K562 (cell line): ENCODE data around the gene RPL3. TPM values are rescaled to one million over a fixed set of nuclear protein-coding genes. Genes with fewer than 3 reads are reported as not detected.
A peak's percentile ranks its signal among the peaks of the same experiment; 100 is the strongest.

Experiments
- ATAC-seq: fragments of 200-7000 bp; cut with Tn5 transposase; 3 replicates; pipeline ENCODE4 v1.9.1; 2020; ENCODE audit warnings: moderate library complexity
- BruUV-seq: library from RNA; stranded (reverse); fragments of 400-500 nt; replicated peaks from 2 replicates; lab custom pipeline; 2021; lab: Mats Ljungman, UMichigan
- CTCF ChIA-PET: fragments of 300-600 bp; formaldehyde crosslinking; extraction: SDS; loops from one replicate; lab custom pipeline; 2021; ENCODE audit warnings: low intra/inter-chr PET ratio; lab: Yijun Ruan, JAX
- POLR2A ChIA-PET: fragments of 300-600, 350-650 bp; sonication (Branson Sonifier 250); formaldehyde crosslinking; extraction: SDS; loops from one replicate; lab custom pipeline; 2021; ENCODE audit warnings: antibody characterized with exemption, inconsistent platforms; lab: Yijun Ruan, JAX
- DNase-seq, 4 experiments: peaks; one replicate each; pipeline versions ENCODE4 v3.0.0 to v3.0.0-alpha.2; 2011 to 2018; ENCODE audit warnings: low spot score in 3 of 4, mixed read lengths in 3 of 4; ENCODE audit errors: extremely low read depth in 1 of 4
- FAIRE-seq: peaks from 2 replicates; lab custom pipeline; 2011; peaks lifted over from hg19 to GRCh38; lab: Jason Lieb, UNC
- H2AFZ ChIP-seq: 2 replicates; pipeline ENCODE4 v1.6.0; 2011; ENCODE audit warnings: low read depth, low read length, control low read depth, inconsistent platforms
- H3K27ac ChIP-seq: fragments of 200-600 bp; 3 replicates; pipeline ENCODE4 v1.8.0; 2011; ENCODE audit warnings: low read depth, mild to moderate bottlenecking, control low read depth, inconsistent platforms, low read length, moderate library complexity, mixed read lengths; ENCODE audit errors: extremely low read depth
- H3K27me3 ChIP-seq, 2 experiments: fragments of 300-600 bp in 1 of 2; 2 replicates in 1 of 2; 3 replicates in 1 of 2; pipeline versions ENCODE4 v1.6.0 to v1.8.0; 2011; ENCODE audit warnings: inconsistent platforms in 2 of 2, low read length in 2 of 2, mild to moderate bottlenecking in 1 of 2, mixed read lengths in 1 of 2, moderate library complexity in 1 of 2; ENCODE audit not compliant: control insufficient read depth in 2 of 2, insufficient read depth in 2 of 2
- H3K36me3 ChIP-seq: fragments of 300-600 bp; 3 replicates; pipeline ENCODE4 v1.8.0; 2011; ENCODE audit warnings: mild to moderate bottlenecking, low read length, inconsistent platforms; ENCODE audit not compliant: control insufficient read depth, insufficient read depth
- H3K4me1 ChIP-seq, 2 experiments: fragments of 200-600 bp in 1 of 2; replicated peaks in 1 of 2; 2 replicates in 1 of 2; 3 replicates in 1 of 2; pipeline versions ENCODE4 v1.5.1 to v1.8.0; 2011; ENCODE audit warnings: inconsistent platforms in 2 of 2, low read length in 2 of 2, mild to moderate bottlenecking in 1 of 2, mixed read lengths in 1 of 2, moderate library complexity in 1 of 2; ENCODE audit not compliant: control insufficient read depth in 2 of 2, insufficient read depth in 2 of 2
- H3K4me2 ChIP-seq: 2 replicates; pipeline ENCODE4 v1.6.1; 2011; ENCODE audit warnings: low read length, control low read depth, inconsistent platforms, mixed read lengths; ENCODE audit not compliant: insufficient read depth
- H3K4me3 ChIP-seq: fragments of 200-600 bp; sonication (generic), shearing (Covaris generic); 2 replicates; pipeline ENCODE4 v1.5.1; 2016; ENCODE audit warnings: control low read depth, inconsistent platforms
- H3K79me2 ChIP-seq: fragments of 200-600 bp; 3 replicates; pipeline ENCODE4 v1.8.0; 2011; ENCODE audit warnings: low read length, inconsistent platforms; ENCODE audit not compliant: control insufficient read depth, insufficient read depth
- H3K9ac ChIP-seq, 2 experiments: 2 replicates each; pipeline versions ENCODE4 v1.6.0 to v1.6.1; 2011; ENCODE audit warnings: low read depth in 2 of 2, low read length in 2 of 2, control low read depth in 1 of 2, inconsistent platforms in 1 of 2, mild to moderate bottlenecking in 1 of 2, mixed read lengths in 1 of 2; ENCODE audit not compliant: insufficient read depth in 1 of 2
- H3K9me1 ChIP-seq: one replicate; pipeline ENCODE4 v1.6.0; 2011; ENCODE audit warnings: inconsistent platforms, mild to moderate bottlenecking, low read length, moderate library complexity; ENCODE audit not compliant: control insufficient read depth, insufficient read depth
- H3K9me3 ChIP-seq: replicated peaks from 2 replicates; pipeline ENCODE4 v1.5.1; 2011; ENCODE audit warnings: low read depth, low read length, inconsistent platforms; ENCODE audit not compliant: control insufficient read depth, insufficient read depth
- H4K20me1 ChIP-seq: replicated peaks from 2 replicates; pipeline ENCODE4 v1.6.1; 2011; ENCODE audit warnings: low read length, inconsistent platforms, mixed read lengths; ENCODE audit not compliant: control insufficient read depth, insufficient read depth
- ARID3A ChIP-seq: IDR thresholded peaks from 2 replicates; pipeline ENCODE4 v1.6.1; 2012; ENCODE audit warnings: low read depth, low read length, improper control_type of control experiment, borderline replicate concordance
- ATF3 ChIP-seq, 2 experiments: fragments of 450-650 bp in 1 of 2; sonication (generic) in 1 of 2; formaldehyde crosslinking in 1 of 2; IDR thresholded peaks in 1 of 2; conservative IDR thresholded peaks in 1 of 2; 2 replicates each; pipeline versions ENCODE4 v1.6.1 to v1.8.1; 2016 to 2023; ENCODE audit warnings: mild to moderate bottlenecking in 2 of 2, moderate library complexity in 2 of 2, inconsistent platforms in 1 of 2, missing genetic modification reagents in 1 of 2
- CCNT2 ChIP-seq: IDR thresholded peaks from 2 replicates; pipeline ENCODE4 v1.6.1; 2011; ENCODE audit warnings: borderline replicate concordance, low read depth, mild to moderate bottlenecking, moderate library complexity, mixed read lengths, low read length; ENCODE audit not compliant: insufficient read length; ENCODE audit errors: extremely low read depth
- LARP7 ChIP-seq: fragments of 450-650 bp; IDR thresholded peaks from 2 replicates; pipeline ENCODE4 v1.6.1; 2016
- MCM7 ChIP-seq, 2 experiments: fragments of 450-650 bp; IDR thresholded peaks; 2 replicates each; pipeline ENCODE4 v1.6.1; 2016 to 2018
- NFXL1 ChIP-seq: fragments of 450-650 bp; formaldehyde crosslinking; IDR thresholded peaks from 2 replicates; pipeline ENCODE4 v1.4.0; 2021; ENCODE audit warnings: mild to moderate bottlenecking
- SLC30A9 ChIP-seq: fragments of 250-450 bp; sonication (Bioruptor Pico); IDR thresholded peaks from 2 replicates; pipeline ENCODE4 v1.8.0; 2022; ENCODE audit warnings: mild to moderate bottlenecking, moderate library complexity
- SUPT5H ChIP-seq: fragments of 450-650 bp; IDR thresholded peaks from 2 replicates; pipeline ENCODE4 v1.6.1; 2016
- TBL1XR1 ChIP-seq, 2 experiments: IDR thresholded peaks; 2 replicates each; pipeline ENCODE4 v1.6.1; 2012; ENCODE audit warnings: improper control_type of control experiment in 2 of 2, low read length in 2 of 2, mild to moderate bottlenecking in 1 of 2
- TBP ChIP-seq: optimal IDR thresholded peaks from 2 replicates; pipeline ENCODE3; 2011; ENCODE audit warnings: low read depth, low read length, improper control_type of control experiment
- XRCC3 ChIP-seq: fragments of 450-650 bp; IDR thresholded peaks from 2 replicates; pipeline ENCODE4 v1.6.1; 2017; ENCODE audit warnings: mild to moderate bottlenecking, moderate library complexity
- ZBTB7A ChIP-seq: IDR thresholded peaks from 2 replicates; pipeline ENCODE4 v1.6.1; 2011; ENCODE audit warnings: low read depth, mild to moderate bottlenecking, low read length, moderate library complexity, borderline replicate concordance; ENCODE audit not compliant: control insufficient read depth
- ZKSCAN1 ChIP-seq: fragments of 150-350 bp; IDR thresholded peaks from 2 replicates; pipeline ENCODE4 v1.6.1; 2016; ENCODE audit warnings: low read depth, low read length
- ZNF217 ChIP-seq: sonication (generic); formaldehyde crosslinking; IDR thresholded peaks from 2 replicates; pipeline ENCODE4 v1.8.0; 2022; ENCODE audit warnings: mild to moderate bottlenecking, missing genetic modification reagents
- ZNF274 ChIP-seq: IDR thresholded peaks from 2 replicates; pipeline ENCODE4 v1.6.1; 2011; ENCODE audit warnings: low read depth, mild to moderate bottlenecking, low read length, moderate library complexity, borderline replicate concordance
- WGBS: fragments of 100-300 bp; shearing (Covaris generic); methylation state at CpG from one replicate; pipeline ENCODE4 v1.1.6; 2016; ENCODE audit warnings: low coverage, mixed read lengths; ENCODE audit not compliant: insufficient coverage; ENCODE audit errors: missing lambda C conversion rate; 5-methylcytosine and 5-hydroxymethylcytosine counted together
- in situ Hi-C: fragments of 300-500 bp; cut with MboI; formaldehyde crosslinking; loops from 4 replicates; pipeline ENCODE4 v1.15.0; 2018; ENCODE audit warnings: inconsistent platforms, mixed read lengths
- intact Hi-C: fragments of 100-400 bp; cut with micrococcal nuclease; formaldehyde crosslinking; loops from 2 replicates; pipeline ENCODE4 v1.14.2; 2022
- polyA plus RNA-seq, 8 experiments: library from polyadenylated mRNA; depleted of rRNA in 4 of 8; stranded (reverse) in 5 of 8; unstranded in 3 of 8; fragments of >200 nt; fragmentation: Nextera tagmentation in 2 of 8; fragmentation: Illumina TruSeq in 1 of 8; extraction: Ambion mirVana in 2 of 8; extraction: Trizol in 1 of 8; gene quantifications; 2 replicates each; pipeline versions ENCODE4 v1.2.1 to v1.2.3, GENCODE V29; 2011 to 2014; ENCODE audit warnings: inconsistent platforms in 1 of 8, missing spikeins in 1 of 8
- total RNA-seq, 7 experiments: library from RNA; depleted of rRNA in 6 of 7; stranded (reverse); fragments of >200 nt in 6 of 7; fragmentation: Illumina TruSeq in 2 of 7; extraction: Trizol in 2 of 7; gene quantifications; 2 replicates each; pipeline versions ENCODE4 v1.2.1 to v1.2.3, GENCODE V29; 2011 to 2021; ENCODE audit warnings: low replicate concordance in 1 of 7

The RPL3 gene
- total and polyA plus RNA-seq, 9 of the 15 experiments (the other 6 are each of a cell fraction or from before 2014, with no cell fraction given): 1,624 to 4,066 (median 2,565) TPM

- TF ChIP-seq ZBTB7A (no peak), ATF3 (IDR thresholded peaks at IDR 0.05) (no peak), ATF3 (CRISPR knock-in tag; conservative IDR thresholded peaks at IDR 0.05) (no peak), TBP (no peak)
Observed at GRCh38 chr22:39318507-39319283, 728 bp downstream of the RPL3 start (continued).

GRCh38 chr22:39317775-39318506, 1.5 kb downstream of the RPL3 start:
- Histone ChIP-seq H3K9me1 (peaks cover 1% of the 10 kb centered on the region), H3K79me2 (peaks cover 67% of the 10 kb centered on the region), H3K36me3 (peaks cover 60% of the 10 kb centered on the region), H3K9me3 (no peaks in the 10 kb centered on the region), H3K4me3 (peak overlapping the region; percentile 69), H3K27ac (peak overlapping the region; percentile 86), H4K20me1 (peaks cover 59% of the 10 kb centered on the region), H2AFZ (no peak overlapping the region), H3K4me2 (peak overlapping the region; percentile 99), H3K9ac (peak overlapping the region; percentile 96 to 100), H3K4me1 (peaks cover 15 to 33% of the 10 kb centered on the region in 2 experiments; a peak in 4 of 5 replicates), H3K27me3 (no peaks in the 10 kb centered on the region)
- intact Hi-C loops: loop anchor here (2.0 kb wide), 1 partner anchor 203 kb away; the partner anchor contains the start of gene ATF4
- ChIA-PET POLR2A (interaction anchor here (0.5 to 7.1 kb wide), 55 partner anchors 7 to 726 kb away, joined by 3 to 136 read pairs (median 5); partner anchors contain the start of genes ATF4, RPS19BP1 and SYNGR1), CTCF (interaction anchor here (1.4 kb wide), 1 partner anchor 148 kb away, joined by 7 read pairs; no protein-coding TSS in a partner anchor)
- 2% methylated on average over 7 of the region's 9 CpGs for WGBS
- BruUV-seq: no TSS peak
- FAIRE-seq (no peak), DNase-seq (no peak), ATAC-seq (no peak)
- in situ Hi-C loops: no loop called here
- no peak for TF ChIP-seq SLC30A9 (CRISPR knock-in tag)
- TF ChIP-seq ZKSCAN1: no peak
- no peak for TF ChIP-seq ZNF217 (CRISPR knock-in tag)
- TF ChIP-seq ATF3 (IDR thresholded peaks at IDR 0.05): no peak
- TF ChIP-seq ATF3 (CRISPR knock-in tag; conservative IDR thresholded peaks at IDR 0.05): no peak
- TF ChIP-seq XRCC3: no peak
- no peak for TF ChIP-seq ARID3A
- no peak for TF ChIP-seq CCNT2
- TF ChIP-seq NFXL1: no peak
- TF ChIP-seq TBL1XR1 (IDR thresholded peaks at IDR 0.05; ENCODE audit: low read length in 2 of 2): 0 out of 4 replicates have a peak, but pooled peaks of 1 of the 2 experiments have one; percentile 40
- 0 out of 2 replicates have a peak, but pooled peaks have one; percentile 24 for TF ChIP-seq LARP7
- no peak for TF ChIP-seq MCM7 (IDR thresholded peaks at IDR 0.05)
- TF ChIP-seq SUPT5H: peak; percentile 19; the same call in 1 of the 2 replicates
- no peak for TF ChIP-seq ZNF274
